NCI-H1417 (cell line): Measurements from ENCODE around the gene ANO10.

ENCODE experiments used
- DNase-seq, 3 experiments: peaks; one replicate each; lab custom pipeline; 2025; lab: John Stamatoyannopoulos, UW

Gene ANO10

DNA sequence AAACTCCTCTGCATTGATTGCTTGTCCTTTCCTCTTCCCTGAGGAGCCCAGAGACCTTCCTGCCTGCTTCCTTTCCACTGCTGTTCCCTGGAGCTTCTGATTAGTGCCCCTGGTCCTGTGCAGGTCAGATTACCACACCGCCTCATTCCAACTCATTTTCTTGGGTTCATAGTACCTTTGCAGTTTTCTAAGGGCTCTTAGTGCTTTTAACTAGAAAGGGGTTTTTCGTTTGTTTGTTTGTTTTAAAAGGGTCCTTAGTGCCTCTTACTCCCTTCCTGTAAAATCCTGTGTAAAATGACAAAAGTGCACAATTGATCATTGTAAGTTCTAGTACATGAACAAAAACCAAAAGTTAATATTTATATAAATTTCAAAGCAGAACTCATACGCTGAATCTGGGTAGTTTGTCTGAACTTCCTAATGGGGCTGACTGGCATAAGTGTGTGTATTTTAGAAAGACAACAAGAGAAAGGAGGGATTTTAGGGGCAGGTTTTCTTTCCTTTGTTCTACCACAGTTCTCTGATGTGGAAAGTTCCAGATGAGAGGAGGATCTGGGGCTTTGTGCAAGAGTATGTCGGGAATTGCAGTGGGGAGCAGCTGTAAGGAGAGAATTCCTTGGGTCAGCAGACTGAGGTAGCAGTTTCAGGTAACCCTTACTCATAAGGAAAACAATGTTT lies 304.9 kb downstream of the ANO10 start:
- DNase-seq: no peak
